ENCODE results near the gene AMOTL2. TPM values are rescaled to one million over a fixed set of nuclear protein-coding genes. Genes with fewer than 3 reads are reported as not detected.

Gene AMOTL2
- polyA plus RNA-seq, 1 donor (not counting 4 experiments of a cell fraction or from before 2014, with no cell fraction given): 39.8 TPM

DNA sequence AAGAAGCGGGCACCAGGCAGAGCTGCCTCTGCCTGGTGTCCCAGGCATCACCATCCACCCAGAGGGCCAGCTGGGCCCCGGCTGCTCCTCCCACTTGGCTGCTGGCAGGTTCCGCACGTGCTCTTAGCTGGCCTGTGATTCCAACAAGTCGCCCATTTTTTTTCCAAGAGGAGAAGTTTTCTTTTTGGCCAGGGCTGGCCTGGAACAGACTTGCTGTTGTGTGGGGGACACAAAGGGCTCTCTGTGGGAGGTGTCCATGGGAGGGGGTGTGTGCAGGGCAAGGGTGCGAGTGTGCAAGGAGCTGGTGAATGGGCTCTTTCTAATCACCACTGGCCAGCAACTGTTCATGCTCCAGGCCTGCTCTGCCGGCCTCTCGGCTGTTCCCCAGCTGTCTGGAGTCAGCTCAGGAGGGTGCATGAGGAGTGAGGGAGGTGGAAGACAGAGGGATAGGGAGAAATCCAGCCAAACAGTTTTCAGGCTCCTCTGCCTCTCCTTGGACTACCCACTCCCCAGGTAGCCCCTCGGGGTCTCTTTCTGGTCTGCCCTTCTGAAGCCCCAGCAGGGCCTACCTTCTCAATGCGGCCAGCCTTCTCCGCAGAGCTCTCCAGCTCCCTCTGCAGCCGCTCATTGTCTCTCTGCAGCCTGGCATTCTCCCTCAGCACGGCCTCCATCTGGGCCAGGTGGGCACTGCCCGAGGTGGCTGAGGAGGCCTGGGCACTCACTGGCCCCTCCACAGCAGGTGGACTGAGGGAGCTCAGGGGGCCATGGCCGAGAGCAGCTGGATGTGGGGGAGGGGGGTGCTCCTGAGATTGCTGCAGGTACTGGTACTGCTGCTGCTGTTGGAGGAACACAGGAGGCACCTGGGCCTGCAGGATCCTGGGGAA, 7.1 kb downstream of the AMOTL2 start:
- Histone ChIP-seq H2AFZ (ENCODE audit: control insufficient read depth, low read length) (no peak overlapping the region), H3K4me2 (ENCODE audit: control insufficient read depth, extremely low read depth, insufficient read depth, low read depth, low read length) (no peak overlapping the region), H3K4me3 (ENCODE audit: control insufficient read depth in 2 of 3, extremely low read depth in 1 of 3, insufficient read depth in 2 of 3, low read depth in 1 of 3, low read length in 3 of 3) (no peak overlapping the region), H3K9me3 (ENCODE audit: control insufficient read depth, low read depth, low read length) (no peaks in the 10 kb centered on the region), H3K27me3 (ENCODE audit: control insufficient read depth, extremely low read depth, insufficient read depth, low read length) (no peaks in the 10 kb centered on the region), H3K27ac (ENCODE audit: control insufficient read depth, insufficient read depth, low read length) (no peak overlapping the region), H3K9ac (ENCODE audit: control insufficient read depth, extremely low read depth, insufficient read depth, low read length) (no peak overlapping the region), H3K9me1 (ENCODE audit: control insufficient read depth, extremely low read depth, insufficient read depth, low read length) (peaks cover 2% of the 10 kb centered on the region), H3K79me2 (ENCODE audit: control insufficient read depth, insufficient read depth, low read length) (peaks cover 73% of the 10 kb centered on the region), H3K36me3 (ENCODE audit: control insufficient read depth in 2 of 2, extremely low read depth in 1 of 2, insufficient read depth in 2 of 2, low read length in 2 of 2) (peaks cover 74 to 93% of the 10 kb centered on the region in 2 experiments), H4K20me1 (ENCODE audit: control insufficient read depth, extremely low read depth, insufficient read depth, low read length) (peaks cover 29% of the 10 kb centered on the region), H3K4me1 (ENCODE audit: control insufficient read depth, extremely low read depth, insufficient read depth, low read length) (peaks cover 96% of the 10 kb centered on the region)
- dilution Hi-C loops (cut with MboI; ENCODE audit: extremely low pct_ligation_motif_present, low sequenced_read_pairs): no loop called here
- DNase-seq (ENCODE audit: low read depth, low spot score) (no peak), FAIRE-seq (no peak)
- TF ChIP-seq CTCF (optimal IDR thresholded peaks at IDR 0.05 in 1 of 3, IDR thresholded peaks at IDR 0.05 in 1 of 3, conservative IDR thresholded peaks at IDR 0.05 in 1 of 3; ENCODE audit: extremely low read depth in 1 of 3, insufficient read depth in 2 of 3, low read length in 3 of 3) (no peak), EZH2 (IDR thresholded peaks at IDR 0.05; ENCODE audit: low read length) (no peak)

- H4K20me1 ChIP-seq (ENCODE audit: control insufficient read depth, extremely low read depth, insufficient read depth, low read length): peaks cover 22% of the 10 kb centered on the region
- no peak overlapping the region for H3K4me2 ChIP-seq (ENCODE audit: control insufficient read depth, extremely low read depth, insufficient read depth, low read depth, low read length)
- no peaks in the 10 kb centered on the region for H3K9me1 ChIP-seq (ENCODE audit: control insufficient read depth, extremely low read depth, insufficient read depth, low read length)
- H3K4me3 ChIP-seq (ENCODE audit: control insufficient read depth in 2 of 3, extremely low read depth in 1 of 3, insufficient read depth in 2 of 3, low read depth in 1 of 3, low read length in 3 of 3): no peak overlapping the region
- no peak for TF ChIP-seq EZH2 (IDR thresholded peaks at IDR 0.05; ENCODE audit: low read length)
- TF ChIP-seq CTCF (optimal IDR thresholded peaks at IDR 0.05 in 1 of 3, IDR thresholded peaks at IDR 0.05 in 1 of 3, conservative IDR thresholded peaks at IDR 0.05 in 1 of 3; ENCODE audit: extremely low read depth in 1 of 3, insufficient read depth in 2 of 3, low read length in 3 of 3): no peak
- no peaks in the 10 kb centered on the region for H3K27me3 ChIP-seq (ENCODE audit: control insufficient read depth, extremely low read depth, insufficient read depth, low read length)
- no peak overlapping the region for H3K27ac ChIP-seq (ENCODE audit: control insufficient read depth, insufficient read depth, low read length)
- peaks cover 89% of the 10 kb centered on the region for H3K4me1 ChIP-seq (ENCODE audit: control insufficient read depth, extremely low read depth, insufficient read depth, low read length)
- H3K79me2 ChIP-seq (ENCODE audit: control insufficient read depth, insufficient read depth, low read length): peaks cover 73% of the 10 kb centered on the region
- H3K9ac ChIP-seq (ENCODE audit: control insufficient read depth, extremely low read depth, insufficient read depth, low read length): no peak overlapping the region
- no peak overlapping the region for H2AFZ ChIP-seq (ENCODE audit: control insufficient read depth, low read length)
- FAIRE-seq: no peak
- dilution Hi-C loops (cut with MboI; ENCODE audit: extremely low pct_ligation_motif_present, low sequenced_read_pairs): no loop called here
- no peak for DNase-seq (ENCODE audit: low read depth, low spot score)
- peaks cover 81 to 93% of the 10 kb centered on the region in 2 experiments for H3K36me3 ChIP-seq (ENCODE audit: control insufficient read depth in 2 of 2, extremely low read depth in 1 of 2, insufficient read depth in 2 of 2, low read length in 2 of 2)
- no peaks in the 10 kb centered on the region for H3K9me3 ChIP-seq (ENCODE audit: control insufficient read depth, low read depth, low read length)
These were observed 7.9 kb downstream of the AMOTL2 start for GRCh38 chr3:134366221-134366927.

All from keratinocyte (primary cell).